ENCODE data around the gene DSTYK.
"Not testable (repeated sequence)": the region's sequence is repeated elsewhere in the genome, so short reads cannot be mapped to it uniquely, and the experiment has no call there.

The DSTYK gene

DNA sequence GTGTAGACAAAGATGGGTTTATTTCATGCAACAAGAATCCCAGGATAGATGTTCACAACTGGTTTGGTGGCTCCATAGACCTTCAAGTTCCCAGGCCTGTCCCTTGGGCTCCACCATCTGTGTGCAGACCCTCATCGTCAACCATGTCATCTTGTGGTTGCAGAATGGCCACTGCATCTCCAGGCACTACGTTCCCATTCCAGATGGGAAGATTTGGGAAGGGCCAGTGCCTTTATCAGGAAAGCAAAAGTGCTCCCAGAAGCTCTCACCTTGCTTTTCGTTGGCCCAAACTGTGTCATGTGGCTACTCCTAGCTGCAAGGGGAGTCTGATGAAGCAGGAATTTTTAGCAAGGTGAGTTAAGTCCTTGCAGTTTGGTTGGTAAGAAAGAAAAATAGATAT lies 29.1 kb upstream of the DSTYK start:
- no peak for DNase-seq (ENCODE audit: low spot score)

DNA sequence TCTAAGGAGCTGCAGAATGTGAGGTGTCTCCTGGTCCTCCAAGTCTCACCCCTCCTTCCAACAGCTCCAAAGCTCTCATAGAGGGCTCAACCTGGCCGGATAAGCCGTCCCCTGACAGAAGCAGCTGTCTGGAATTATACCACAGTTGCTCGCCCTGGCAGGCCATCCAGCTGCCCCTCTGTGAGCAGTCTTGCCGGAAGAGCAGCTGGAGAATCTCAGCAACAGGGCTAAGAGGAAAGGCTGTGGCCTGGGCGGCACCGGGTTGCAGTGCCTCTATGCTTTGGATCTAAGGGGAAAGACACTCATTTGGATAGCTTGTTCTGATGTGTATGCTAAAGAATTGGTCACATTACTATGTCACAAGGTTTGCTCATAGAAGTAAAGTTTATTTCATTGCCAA lies 28.6 kb upstream of the DSTYK start:
- DNase-seq (ENCODE audit: low spot score) = no peak

DNA sequence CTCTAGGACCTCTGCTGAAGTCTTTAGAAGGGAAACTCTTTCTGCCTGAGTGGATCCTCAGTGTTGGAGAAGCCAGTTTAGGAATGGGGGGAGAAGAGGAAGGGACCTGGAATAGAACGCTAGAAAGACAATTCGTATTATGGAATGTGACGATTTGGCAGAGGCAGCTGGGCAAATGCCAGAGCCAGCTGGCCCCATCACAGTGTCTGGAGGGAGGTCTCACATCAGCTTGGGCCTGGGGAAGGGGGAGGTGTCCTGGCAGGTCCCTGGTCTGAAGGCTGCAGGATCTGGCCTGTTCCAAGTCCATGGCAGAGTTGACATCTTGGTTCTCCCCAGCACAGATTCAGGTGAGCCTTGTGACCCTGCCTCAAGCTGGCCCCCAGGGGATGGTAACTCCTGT lies 27.6 kb upstream of the DSTYK start:
- no peak for DNase-seq (ENCODE audit: low spot score)

DNA sequence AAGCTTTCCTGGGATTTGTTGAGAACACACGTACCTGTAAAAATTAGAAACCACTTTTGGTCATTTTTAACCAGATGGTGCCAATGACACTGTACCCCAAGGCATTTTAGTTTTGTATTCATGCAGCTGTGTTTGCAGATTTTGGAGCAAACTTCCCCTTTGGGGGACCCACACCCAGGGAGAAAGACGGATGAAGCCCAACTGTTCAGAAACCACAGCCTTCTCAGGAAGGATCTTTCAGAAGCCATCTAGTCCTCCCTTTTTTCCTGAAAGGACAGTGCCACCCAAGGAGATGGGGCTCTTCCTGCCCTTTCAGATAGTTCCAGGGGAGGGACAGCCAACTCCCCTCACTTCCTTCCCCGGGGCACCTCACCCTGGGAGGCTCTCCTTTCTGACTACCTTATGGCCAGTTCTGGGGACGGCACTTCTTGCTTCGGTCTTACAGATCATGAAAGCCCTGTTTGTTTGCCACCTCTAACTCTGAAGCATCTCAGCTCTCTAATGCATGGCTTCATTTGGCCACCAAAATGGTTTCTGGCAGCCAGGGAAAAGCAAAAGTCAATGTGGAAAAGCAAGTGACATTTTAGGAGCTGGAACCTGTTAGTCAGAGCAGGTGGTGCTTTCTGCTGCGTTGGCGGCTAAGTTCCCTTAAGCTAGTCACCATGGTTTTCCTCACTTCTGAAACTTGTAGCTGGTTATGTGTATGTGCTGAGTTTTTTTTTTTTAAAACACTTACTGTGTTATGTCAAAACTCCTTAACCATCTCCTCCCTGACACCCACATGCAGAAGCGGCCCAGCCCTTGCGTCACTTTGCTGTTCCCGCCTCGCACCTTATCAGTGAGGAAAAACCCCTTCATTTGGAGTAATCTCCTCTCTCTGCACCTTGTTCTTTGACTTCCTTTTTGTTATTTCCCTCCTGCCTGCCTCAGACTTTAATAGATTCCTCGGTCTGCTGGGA lies 26.3 kb upstream of the DSTYK start:
- no peak for DNase-seq (ENCODE audit: low spot score)

DNA sequence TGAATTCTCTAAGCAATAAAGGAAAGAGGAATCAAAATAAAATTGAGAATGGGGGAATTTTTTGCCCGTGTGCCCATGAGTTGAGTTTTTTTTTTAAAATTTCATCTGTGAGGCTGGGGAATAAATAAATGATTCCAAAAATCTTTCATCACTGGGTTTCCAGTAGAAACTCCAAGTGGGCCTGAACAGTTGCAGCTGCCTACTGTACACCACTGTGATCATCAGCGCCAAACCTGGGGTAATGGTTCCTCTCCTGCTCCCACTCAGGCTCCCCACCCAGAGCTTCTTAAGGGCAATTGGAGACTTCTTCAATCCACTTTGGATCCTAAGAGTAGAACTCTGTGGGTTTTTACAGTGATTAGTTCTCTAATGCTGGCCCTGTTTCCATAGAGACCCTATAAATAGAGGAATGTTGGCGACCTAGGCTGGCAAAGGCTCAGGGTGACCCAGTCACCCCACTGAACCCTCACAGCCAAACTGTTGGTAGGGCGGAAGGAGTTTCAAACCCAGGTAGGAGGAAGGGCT lies 25.5 kb upstream of the DSTYK start:
- no peak for DNase-seq (ENCODE audit: low spot score)

DNA sequence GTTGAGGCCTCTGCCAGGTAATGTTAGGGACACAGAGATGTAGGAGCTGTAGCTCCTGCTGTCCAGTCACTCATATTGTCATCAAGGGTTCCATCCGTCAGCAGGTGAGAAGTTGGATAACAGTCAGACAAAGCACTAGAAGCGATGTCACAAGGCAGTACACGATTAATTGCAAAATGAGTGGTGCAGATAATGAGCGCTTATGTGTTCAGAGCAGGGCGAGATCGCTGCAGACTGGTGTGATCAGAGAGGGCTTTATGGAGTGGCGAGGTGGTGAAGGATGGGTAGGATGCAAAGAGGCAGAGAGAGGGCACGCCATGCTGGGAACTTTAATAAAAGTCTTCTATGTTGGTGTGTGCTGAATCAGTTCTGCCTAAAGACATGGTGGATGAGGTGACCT lies 25.0 kb upstream of the DSTYK start:
- DNase-seq (ENCODE audit: low spot score) = no peak

DNA sequence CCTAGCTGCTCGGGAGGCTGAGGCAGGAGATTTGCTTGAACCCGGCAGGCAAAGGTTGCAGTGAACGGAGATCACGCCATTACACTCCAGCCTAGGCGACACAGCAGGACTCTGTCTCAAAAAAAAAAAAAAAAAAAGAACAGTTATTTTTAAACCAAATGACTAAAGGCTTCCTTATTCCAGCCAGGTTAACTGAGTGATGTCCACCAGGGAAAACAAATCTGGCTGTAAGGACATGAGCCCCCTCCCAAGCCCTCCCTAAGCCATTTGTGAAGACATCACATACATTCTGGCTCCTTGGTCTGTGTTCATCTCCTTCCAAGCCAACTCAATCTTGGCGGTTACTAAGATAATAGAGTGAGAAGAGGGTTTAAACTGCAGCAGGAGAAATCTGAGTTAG lies 24.4 kb upstream of the DSTYK start:
- DNase-seq (ENCODE audit: low spot score) = no peak

DNA sequence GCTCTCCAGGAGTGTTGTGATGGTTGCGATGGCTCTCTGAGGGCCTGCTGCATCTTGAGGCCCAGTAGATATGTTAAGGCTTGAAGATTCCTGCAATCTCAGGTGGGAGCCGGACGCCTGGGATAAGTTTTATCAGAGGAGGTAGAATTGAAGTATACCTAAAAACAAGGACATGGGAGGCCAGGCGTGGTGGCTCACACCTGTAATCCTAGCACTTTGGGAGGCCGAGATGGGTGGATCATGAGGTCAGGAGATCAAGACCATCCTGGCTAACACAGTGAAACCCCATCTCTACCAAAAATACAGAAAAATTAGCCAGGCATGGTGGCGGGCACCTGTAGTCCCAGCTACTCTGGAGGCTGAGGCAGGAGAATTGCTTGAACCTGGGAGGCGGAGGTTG lies 22.5 kb upstream of the DSTYK start:
- not testable (repeated sequence) for DNase-seq (ENCODE audit: low spot score)

DNA sequence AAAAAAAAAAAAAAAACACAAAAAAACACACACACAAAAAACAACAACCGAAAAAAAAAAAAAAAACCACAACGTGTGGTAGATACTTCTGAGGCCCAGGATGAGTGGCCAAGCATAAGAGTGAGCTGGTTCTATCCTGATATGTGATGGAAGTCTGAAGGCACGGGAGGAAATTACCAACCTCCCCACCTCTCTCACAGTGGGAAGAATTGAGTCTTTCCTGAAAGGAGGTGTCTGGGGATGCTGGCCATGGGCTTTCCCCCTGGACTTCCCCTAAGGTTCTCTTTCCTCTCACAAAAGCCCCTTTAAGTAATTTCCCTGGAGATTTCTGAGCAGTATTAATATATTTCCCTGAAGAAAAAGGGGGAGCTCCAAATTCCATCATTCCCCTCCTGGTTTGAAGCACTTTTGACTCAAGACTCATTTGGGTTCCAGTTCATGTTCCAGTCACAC lies 21.5 kb upstream of the DSTYK start:
- no peak for DNase-seq (ENCODE audit: low spot score)

DNA sequence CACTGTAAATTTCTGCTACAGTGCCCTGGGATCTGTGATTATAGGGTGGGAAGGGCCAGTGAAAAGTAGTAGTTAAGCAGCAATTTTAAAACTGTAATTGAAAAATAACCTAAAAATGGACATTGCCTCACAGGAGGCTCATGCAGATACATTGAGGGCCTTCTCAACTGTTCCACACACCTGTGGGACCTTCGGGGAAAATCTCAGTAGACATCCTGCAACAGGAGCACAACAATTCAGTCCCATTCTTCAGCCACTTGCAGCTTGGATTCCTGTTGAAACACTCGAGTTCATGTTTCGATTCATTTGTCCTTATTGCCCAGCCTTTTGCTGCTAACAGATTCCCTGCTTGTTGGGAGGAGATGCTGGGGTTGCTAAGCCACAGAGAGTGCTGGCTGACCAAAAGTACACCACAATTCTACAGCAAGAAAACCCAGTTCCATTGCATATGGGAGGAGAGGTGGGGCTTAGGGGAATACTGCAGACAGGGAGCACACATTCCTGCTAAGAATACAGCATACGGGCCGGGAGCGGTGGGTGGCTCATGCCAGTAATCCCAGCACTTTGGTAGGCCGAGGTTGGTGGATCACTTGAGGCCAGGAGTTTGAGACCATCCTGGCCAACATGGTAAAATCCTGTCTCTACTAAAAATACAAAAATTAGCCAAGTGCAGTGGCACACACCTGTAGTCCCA lies 20.8 kb upstream of the DSTYK start:
- DNase-seq (ENCODE audit: low spot score) = no peak

DNA sequence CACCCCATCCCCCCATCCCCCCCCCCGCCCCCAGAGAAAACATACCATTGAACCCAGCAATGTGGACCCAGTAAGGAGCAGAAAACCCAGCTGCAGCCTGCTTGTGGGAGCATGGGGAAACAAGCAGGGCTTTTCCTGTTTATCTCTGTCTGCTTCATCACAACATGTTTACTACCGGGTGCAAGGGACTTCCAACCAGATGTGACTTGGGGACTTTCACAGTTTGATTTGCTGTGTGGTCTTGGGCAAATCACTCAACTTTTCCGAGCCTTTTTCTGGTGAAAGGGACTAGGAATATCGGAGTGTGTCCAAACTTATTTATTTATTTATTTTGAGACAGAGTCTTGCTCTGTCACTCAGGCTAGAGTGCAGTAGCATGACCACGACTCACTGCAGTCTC lies 19.5 kb upstream of the DSTYK start:
- no peak for DNase-seq (ENCODE audit: low spot score)

DNA sequence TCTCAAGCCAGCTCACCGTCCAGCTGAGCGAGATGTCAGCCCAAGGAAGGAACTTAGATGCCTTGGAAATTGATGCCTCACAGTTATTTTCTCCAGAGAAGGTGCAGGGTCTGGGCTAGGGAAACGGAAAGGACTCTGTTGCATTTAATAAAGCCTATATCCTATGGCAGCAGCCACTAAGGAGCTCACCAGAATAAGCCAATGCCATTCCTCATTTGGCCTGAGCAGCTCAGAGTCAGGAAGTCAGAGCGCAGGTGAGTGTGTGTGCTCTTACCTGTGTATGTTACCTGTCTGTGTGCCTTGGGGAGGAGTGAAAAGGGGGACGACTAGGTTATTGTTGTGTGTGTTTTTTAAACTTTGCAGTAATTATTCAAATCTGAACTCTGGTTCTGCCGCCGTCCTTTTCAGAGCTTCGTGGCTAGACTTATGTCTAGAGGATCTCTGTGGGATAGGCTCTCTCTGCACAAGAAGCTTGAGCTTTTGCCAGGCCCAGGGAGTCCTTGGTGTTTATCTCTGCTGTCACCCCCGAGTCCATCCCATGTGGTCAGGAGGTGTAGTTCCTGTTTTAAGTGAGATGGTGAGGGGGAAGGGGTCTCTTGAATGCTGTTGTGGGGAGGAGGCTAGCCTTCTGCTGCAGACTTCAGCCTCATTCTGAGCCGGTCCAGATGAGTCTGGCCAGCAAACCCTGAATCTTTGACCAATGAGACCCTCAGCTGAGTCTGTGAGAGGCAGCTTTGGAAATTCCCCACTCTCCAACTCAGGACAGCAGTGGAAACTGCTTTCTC lies 18.6 kb upstream of the DSTYK start:
- DNase-seq (ENCODE audit: low spot score) = no peak

DNA sequence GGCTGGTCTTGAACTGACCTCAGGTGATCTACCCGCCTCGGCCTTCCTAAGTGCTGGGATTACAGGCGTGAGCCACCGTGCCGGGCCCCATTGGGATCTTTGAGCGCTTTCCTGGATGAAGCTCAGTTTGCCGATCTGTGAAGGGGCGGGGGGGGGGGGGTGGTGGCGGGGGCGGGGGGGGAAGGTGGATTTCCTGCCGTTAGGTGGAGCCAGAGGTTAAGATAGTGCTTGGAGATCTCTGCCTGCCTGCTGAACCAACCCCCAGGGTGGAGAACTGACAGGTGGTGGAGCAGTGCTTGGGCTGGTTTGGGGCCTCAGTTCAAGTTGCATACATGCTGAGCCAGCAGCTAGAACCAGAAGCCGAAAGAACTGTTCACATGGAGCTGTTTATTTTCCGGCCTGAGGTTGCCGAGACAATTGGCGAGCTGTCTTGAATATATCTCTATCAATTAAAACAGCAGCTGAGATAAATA lies 17.9 kb upstream of the DSTYK start:
- DNase-seq (ENCODE audit: low spot score) = peak; percentile 71

DNA sequence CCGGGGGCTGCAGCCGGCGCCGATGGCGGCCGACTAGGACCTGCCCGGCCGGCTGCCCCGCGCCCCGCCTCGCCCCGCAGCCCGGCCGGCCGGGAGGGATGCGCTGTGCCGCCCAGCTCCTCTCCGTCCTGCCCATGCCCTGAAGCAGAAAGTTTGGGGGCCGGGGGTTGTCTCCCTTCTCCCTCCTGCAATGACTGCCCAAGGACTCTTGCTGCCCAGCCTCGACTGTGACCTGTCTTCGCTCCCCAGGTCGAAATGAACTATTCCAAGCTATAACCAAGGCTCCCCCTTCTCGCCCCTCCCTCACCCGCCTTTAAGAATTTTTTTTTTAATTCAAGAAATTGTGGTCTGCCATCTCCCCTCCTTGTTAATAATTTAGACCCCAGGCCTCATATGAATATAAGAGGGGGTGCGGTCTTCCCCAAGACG lies 16.6 kb upstream of the DSTYK start:
- DNase-seq (ENCODE audit: low spot score) = no peak

DNA sequence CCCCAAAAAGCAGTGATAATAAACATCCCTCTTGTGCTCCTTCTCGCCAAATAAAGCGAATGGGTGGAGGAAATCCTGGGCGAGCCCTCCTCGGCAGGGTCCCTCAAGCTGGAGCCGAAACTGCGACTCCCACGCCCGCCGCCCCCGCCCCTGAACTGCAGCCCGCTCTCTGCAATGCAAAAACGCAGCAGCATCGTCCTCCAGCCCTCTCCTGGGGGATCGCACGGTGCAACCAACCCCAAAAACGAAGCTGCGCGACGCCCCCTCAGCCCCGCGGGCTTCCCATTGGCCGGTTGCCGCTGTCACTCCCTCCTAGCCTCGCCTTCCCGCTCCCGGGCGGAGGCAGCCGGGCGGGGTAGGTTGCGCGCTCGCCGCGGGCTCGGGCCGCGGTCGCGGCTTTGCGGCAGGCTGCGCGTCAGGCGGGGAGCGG lies 16.1 kb upstream of the DSTYK start, which contains the start of gene TMCC2:
Gene TMCC2, plus strand, starts transcription at position 363 of the 430 bp plus-strand sequence. CDS start 619 bp downstream, outside the sequence.
- peak; percentile 89 for DNase-seq (ENCODE audit: low spot score)

DNA sequence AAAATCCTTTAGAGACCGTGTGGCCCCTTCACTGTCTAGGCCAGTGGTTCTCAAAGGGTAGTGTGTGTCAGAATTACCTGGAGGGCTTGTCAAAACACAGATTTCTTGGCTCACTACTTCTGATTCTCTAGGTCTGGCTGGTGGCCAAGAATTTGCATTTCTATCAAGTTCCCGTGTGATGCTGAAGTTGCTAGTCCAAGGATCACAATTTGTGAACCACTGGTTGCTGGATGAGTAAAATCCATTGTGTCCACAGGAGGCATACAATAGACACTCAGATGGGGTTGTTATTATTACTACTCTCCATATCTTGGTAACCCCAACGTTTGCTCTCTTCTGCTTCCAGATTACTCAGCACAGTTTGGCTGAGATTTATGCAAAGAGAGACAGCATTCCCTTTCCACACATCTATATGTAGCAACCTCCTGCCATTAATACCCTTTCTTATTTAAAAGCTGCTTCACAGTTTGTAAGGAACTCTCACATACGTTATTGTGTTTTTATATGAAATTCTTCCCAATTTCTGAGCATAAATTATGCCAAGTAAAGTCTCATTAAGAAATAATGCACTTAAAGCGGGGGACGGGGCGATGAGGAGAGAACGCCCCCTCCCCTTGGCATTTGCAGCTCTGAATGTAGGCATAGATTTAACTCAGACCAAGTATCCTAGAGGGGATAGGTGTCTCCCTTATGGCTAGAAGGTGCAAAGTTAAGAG lies 15.5 kb upstream of the DSTYK start:
- no peak for DNase-seq (ENCODE audit: low spot score)

DNA sequence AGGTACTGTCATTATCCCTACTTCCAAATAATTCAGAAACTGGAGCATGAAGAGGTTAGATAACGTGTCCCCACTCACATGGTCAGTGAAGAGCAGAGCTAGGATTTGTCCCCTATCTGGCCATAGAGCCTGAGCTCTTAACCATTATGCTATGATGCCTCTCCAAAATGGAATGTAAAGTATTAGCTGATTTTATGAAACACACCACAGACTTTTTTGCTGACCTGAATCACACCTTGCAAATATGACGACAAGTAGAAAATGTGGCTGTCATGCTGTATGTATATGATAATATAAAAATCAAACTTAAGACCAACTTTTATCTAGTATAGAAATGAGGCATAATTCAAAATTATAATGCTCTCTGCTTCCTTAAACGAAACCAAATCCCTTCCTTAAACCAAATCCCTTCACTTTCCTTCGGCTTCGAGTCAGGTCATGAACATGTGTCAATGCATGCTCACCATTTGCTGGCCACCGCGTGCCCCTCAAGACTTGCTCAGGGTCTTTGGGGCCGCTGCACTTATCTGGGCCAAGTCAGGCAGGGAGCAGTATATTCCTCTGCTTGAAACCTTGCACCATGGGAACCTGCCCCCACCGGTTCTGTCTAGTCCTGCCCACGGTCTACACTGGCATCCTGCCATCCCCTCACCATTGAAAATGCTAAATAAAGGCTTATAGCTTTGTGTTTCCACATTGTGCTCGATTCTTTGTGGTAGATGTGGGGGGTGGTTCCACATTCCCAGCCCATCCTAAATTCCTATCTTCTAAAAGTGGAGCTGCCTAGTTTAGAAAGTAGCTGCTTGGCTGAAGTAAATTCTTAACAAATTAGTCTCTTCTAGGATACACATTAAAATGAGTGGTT lies 14.6 kb upstream of the DSTYK start:
- no peak for DNase-seq (ENCODE audit: low spot score)

DNA sequence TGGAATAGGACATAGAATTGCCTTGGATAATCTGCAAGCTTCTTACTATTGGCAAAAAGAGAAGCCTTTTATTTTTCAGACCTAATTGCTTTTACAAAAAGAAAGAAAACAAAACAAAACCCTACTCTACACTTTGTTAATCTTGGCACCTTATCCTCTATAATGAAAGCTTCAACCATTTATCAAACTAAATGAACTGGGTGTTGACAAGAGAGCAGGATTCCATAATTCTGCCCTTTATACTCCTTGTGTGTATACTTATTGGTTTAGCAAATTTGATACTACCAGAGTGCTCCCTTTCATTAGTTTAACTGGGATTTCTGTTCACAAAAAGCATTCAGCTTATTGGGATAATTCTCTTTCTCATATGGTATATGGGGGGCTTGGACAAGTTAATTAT lies 13.2 kb upstream of the DSTYK start:
- no peak for DNase-seq (ENCODE audit: low spot score)

DNA sequence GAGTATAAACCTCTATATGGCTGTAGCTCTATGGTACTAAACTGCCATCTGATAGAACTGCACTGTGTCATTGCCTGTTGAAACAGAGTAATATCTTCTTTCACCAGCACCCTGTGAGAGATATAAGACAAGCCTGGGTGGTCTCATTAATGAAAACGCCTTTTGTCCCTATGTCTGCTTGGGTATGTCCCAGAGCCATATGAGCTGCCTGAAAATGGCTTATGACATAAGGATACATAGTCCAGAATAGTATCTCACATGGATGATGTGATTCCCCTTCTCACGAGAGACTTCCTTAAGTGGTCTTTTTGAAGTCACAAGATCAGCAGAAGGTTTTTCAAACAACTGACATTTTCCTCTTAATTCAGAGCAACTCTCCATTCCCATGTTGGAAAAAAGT lies 8.9 kb upstream of the DSTYK start:
- no peak for DNase-seq (ENCODE audit: low spot score)

DNA sequence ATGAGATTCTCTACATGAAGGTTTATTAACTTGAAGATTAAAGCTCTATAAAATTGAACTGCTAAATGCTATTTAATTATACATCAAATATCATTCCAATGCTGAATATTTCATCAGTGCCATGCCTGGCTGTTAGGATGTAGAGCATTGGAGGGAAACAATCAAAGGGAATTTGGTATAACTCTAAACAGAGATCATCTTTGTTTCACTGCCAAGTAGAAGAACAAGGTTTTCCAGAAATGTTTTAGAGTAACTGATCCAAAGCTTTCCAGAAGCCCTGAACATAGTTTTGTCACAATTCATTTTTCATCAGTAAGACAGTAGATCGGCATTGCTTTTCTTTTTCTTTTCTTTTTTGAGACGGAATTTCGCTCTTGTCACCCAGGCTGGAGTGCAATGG lies 5.9 kb upstream of the DSTYK start:
- DNase-seq (ENCODE audit: low spot score) = no peak
